Common myeloid progenitor, CD34-positive (primary cell): ENCODE results near the gene TMEM80.

ENCODE experiments used
- CTCF ChIA-PET: fragments of 350-600 bp; sonication (Branson Sonifier 250); formaldehyde crosslinking; loops from one replicate; lab custom pipeline; 2021; ENCODE audit warnings: antibody characterized with exemption; lab: Charles Lee
- POLR2A ChIA-PET: fragments of 350-600 bp; sonication (Branson Sonifier 250); formaldehyde crosslinking; loops from one replicate; lab custom pipeline; 2021; ENCODE audit warnings: antibody characterized with exemption; lab: Charles Lee
- DNase-seq, 3 donors: peaks; one replicate each; pipeline versions ENCODE4 v3.0.0 to v3.0.0-alpha.2; 2013
- H3K27ac ChIP-seq, 2 experiments: 1 replicate in 1 of 2; 2 replicates in 1 of 2; pipeline ENCODE4 v1.7.0; 2013; ENCODE audit warnings: inconsistent platforms in 2 of 2, low read length in 2 of 2, mild to moderate bottlenecking in 2 of 2, low read depth in 1 of 2, moderate library complexity in 1 of 2; ENCODE audit not compliant: severe bottlenecking in 2 of 2, insufficient read depth in 1 of 2, poor library complexity in 1 of 2
- H3K27me3 ChIP-seq, 5 experiments: replicated peaks in 2 of 5; 1 replicate in 3 of 5; 2 replicates in 2 of 5; pipeline versions ENCODE4 v1.6.1 to v1.7.0; 2013; ENCODE audit warnings: low read length in 4 of 5, mild to moderate bottlenecking in 2 of 5, moderate library complexity in 2 of 5, inconsistent platforms in 1 of 5; ENCODE audit not compliant: insufficient read depth in 5 of 5, control insufficient read depth in 4 of 5
- H3K36me3 ChIP-seq, 4 experiments: 1 replicate in 2 of 4; 2 replicates in 2 of 4; pipeline versions ENCODE4 v1.6.1 to v1.7.0; 2013; ENCODE audit warnings: low read length in 3 of 4, control low read depth in 1 of 4, mild to moderate bottlenecking in 1 of 4; ENCODE audit not compliant: control insufficient read depth in 4 of 4, insufficient read depth in 4 of 4
- H3K4me1 ChIP-seq, 4 experiments: 1 replicate in 3 of 4; 2 replicates in 1 of 4; pipeline versions ENCODE4 v1.6.1 to v1.7.1; 2013; ENCODE audit warnings: low read length in 3 of 4, mild to moderate bottlenecking in 3 of 4, control low read depth in 1 of 4, inconsistent platforms in 1 of 4, moderate library complexity in 1 of 4; ENCODE audit not compliant: control insufficient read depth in 4 of 4, insufficient read depth in 4 of 4; ENCODE audit errors: control extremely low read depth in 1 of 4
- H3K4me3 ChIP-seq, 7 experiments: 1 replicate in 4 of 7; 2 replicates in 3 of 7; pipeline versions ENCODE4 v1.5.1 to v1.7.0; 2013; ENCODE audit warnings: mild to moderate bottlenecking in 7 of 7, low read length in 6 of 7, moderate library complexity in 6 of 7, inconsistent platforms in 2 of 7, low read depth in 2 of 7, control low read depth in 1 of 7; ENCODE audit not compliant: insufficient read depth in 4 of 7, control insufficient read depth in 1 of 7; ENCODE audit errors: extremely low read depth in 1 of 7
- H3K9me3 ChIP-seq, 5 experiments: 1 replicate in 4 of 5; 2 replicates in 1 of 5; pipeline versions ENCODE4 v1.6.1 to v1.7.1; 2013; ENCODE audit warnings: low read length in 4 of 5, mild to moderate bottlenecking in 2 of 5, inconsistent platforms in 1 of 5, low read depth in 1 of 5, moderate library complexity in 1 of 5; ENCODE audit not compliant: control insufficient read depth in 4 of 5, insufficient read depth in 2 of 5; ENCODE audit errors: control extremely low read depth in 1 of 5
- WGBS: methylation state at CpG from one replicate; pipeline ENCODE4 v1.1.5; 2013; ENCODE audit not compliant: insufficient coverage; 5-methylcytosine and 5-hydroxymethylcytosine counted together

The TMEM80 gene

DNA sequence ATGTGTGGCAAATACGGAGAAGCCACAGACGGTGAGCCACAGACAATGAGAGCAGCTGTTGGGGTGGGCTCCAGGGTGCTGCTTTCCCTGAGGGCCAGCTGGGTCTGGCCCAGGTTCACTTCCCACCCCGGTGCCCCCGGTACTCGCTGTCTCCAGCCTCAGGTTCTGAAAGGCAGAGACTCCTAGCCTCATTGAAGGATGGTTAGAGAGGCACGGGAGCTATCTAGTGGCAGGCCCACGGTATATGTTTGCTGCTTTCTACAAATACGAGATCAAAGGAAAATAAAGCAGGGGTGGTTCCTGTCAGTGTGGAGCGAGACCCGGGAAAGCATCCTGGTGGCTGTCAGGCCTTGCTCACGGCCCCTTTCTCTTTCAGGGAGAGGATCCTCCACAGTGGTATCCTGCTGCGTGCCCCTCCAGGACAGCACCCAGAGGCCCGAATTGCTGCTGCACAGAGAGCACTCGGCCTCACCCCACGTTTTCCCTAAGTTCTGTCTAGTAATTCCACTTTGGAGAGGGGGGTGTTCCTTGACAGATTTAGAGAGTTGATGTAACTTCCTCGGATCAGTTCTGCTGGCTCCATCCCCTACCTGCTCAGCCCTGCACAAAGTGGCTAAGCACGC is 3.0 kb downstream of the TMEM80 start:
- ChIA-PET POLR2A (no interaction called here), CTCF (interaction anchor here (3.3 kb wide), 1 partner anchor 25 kb away, joined by 28 read pairs; no protein-coding TSS in a partner anchor)
- H3K4me3 ChIP-seq: no peak overlapping the region
- peaks cover 0 to 16% (median 11%) of the 10 kb centered on the region in 4 experiments for H3K36me3 ChIP-seq
- peaks cover 0 to 31% (median 19%) of the 10 kb centered on the region in 4 experiments for H3K4me1 ChIP-seq
- H3K9me3 ChIP-seq: no peaks in the 10 kb centered on the region
- H3K27ac ChIP-seq: no peak overlapping the region
- 92% methylated on average over 14 of the region's 17 CpGs for WGBS
- no peak for DNase-seq
- no peaks in the 10 kb centered on the region for H3K27me3 ChIP-seq

DNA sequence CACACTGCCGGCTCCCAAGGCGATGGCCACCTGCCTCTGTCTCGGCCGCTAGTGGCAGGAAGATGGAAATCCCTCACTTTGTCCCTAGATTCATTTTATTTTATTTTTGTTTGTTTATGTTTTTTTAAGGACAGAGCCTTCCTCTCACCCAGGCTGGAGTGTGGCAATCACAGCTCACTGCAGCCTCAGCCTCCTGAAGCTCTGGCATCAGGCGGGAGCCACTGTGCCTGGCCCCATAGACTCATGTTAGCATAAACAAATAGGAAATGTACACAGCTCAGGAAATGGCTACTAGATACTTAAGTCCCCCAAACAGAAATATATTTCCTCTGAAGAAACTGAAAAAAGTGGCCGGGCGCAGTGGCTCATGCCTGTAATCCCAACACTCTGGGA is 3.5 kb downstream of the TMEM80 start:
- H3K4me3 ChIP-seq: no peak overlapping the region
- H3K27me3 ChIP-seq: no peaks in the 10 kb centered on the region
- CTCF ChIA-PET: interaction anchor here (1.1 kb wide), 1 partner anchor 16 kb away, joined by 3 read pairs; no protein-coding TSS in a partner anchor
- POLR2A ChIA-PET: no interaction called here
- 93% methylated on average over 5 of the region's 7 CpGs for WGBS
- no peak for DNase-seq
- no peak overlapping the region for H3K27ac ChIP-seq
- peaks cover 0 to 26% (median 14%) of the 10 kb centered on the region in 4 experiments for H3K4me1 ChIP-seq
- peaks cover 0 to 16% (median 11%) of the 10 kb centered on the region in 4 experiments for H3K36me3 ChIP-seq
- no peaks in the 10 kb centered on the region for H3K9me3 ChIP-seq

DNA sequence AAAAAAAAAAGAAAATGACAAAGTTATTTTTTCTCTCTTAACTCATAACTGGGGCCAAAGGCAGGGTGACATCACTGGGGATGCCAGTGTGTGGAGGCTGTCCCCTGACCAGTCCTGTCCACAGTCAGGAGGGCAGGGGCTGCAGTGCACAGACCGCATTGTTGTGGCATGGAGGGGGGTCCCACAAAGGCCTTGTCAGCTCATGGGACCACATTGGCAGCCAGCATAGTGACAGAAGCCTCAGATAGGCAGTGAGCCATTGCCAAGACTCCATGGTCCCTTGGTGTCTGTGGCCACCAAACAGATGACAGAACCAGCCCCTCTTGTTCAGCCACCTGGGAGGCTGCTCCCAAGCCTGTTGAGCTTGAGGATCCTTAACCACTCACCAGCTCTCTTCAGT is 4.1 kb downstream of the TMEM80 start:
- Histone ChIP-seq H3K27me3 (peaks cover 0 to under 1% (median 0%) of the 10 kb centered on the region in 5 experiments), H3K27ac (no peak overlapping the region), H3K36me3 (peaks cover 0 to 20% (median 11%) of the 10 kb centered on the region in 4 experiments), H3K4me3 (no peak overlapping the region), H3K9me3 (no peaks in the 10 kb centered on the region), H3K4me1 (peaks cover 0 to 22% (median 9%) of the 10 kb centered on the region in 4 experiments)
- 86% methylated on average over 1 of the region's 1 CpG for WGBS
- no peak for DNase-seq
- ChIA-PET POLR2A (no interaction called here), CTCF (interaction anchor here (0.9 to 1.1 kb wide), 2 partner anchors 17 to 33 kb away, joined by 3 read pairs; no protein-coding TSS in a partner anchor)

DNA sequence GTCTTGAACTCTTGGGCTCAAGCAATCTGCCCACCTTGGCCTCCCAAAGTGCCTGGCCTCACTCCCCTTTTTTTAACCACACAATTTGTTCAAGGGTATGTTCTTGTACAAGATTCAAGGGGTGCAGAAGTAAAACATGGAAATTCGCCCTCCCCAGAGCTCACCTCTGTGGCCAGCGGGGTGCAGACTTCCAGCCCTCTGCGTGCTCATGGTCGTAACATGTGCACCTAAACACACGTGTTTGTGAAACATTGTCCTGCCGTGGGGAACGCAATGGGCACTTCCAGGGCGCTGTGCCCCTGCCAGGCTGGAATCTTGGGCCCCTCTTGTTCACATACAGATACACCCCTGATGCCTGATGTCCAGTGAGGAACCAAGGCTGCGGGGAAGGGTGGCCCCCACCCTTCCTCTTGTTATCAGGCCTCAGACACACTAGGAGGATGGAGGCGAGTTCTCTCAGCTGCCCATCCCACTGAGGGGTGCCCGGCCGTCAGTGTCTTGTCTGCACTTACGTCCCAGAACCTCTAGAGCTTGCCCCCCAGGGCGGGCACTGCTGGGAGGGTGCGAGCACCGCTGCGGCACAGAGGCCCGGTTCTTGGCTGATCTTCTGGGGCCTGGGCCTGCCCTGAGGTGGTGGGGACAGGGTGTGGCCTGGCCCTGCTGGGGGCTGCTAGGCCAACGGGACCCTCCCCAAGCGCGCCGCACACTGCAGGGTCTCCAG is 6.3 kb downstream of the TMEM80 start:
- 95% methylated on average over 13 of the region's 22 CpGs for WGBS
- Histone ChIP-seq H3K4me3 (no peak overlapping the region), H3K27me3 (peaks cover 0 to 22% (median 4%) of the 10 kb centered on the region in 5 experiments), H3K9me3 (no peaks in the 10 kb centered on the region), H3K36me3 (peaks cover 0 to 20% (median 11%) of the 10 kb centered on the region in 4 experiments), H3K4me1 (peaks cover 0 to 22% (median 14%) of the 10 kb centered on the region in 4 experiments), H3K27ac (no peak overlapping the region)
- DNase-seq: no peak
- CTCF ChIA-PET: interaction anchor here (2.1 kb wide), 1 partner anchor 63 kb away, joined by 6 read pairs; no protein-coding TSS in a partner anchor
- POLR2A ChIA-PET: no interaction called here

DNA sequence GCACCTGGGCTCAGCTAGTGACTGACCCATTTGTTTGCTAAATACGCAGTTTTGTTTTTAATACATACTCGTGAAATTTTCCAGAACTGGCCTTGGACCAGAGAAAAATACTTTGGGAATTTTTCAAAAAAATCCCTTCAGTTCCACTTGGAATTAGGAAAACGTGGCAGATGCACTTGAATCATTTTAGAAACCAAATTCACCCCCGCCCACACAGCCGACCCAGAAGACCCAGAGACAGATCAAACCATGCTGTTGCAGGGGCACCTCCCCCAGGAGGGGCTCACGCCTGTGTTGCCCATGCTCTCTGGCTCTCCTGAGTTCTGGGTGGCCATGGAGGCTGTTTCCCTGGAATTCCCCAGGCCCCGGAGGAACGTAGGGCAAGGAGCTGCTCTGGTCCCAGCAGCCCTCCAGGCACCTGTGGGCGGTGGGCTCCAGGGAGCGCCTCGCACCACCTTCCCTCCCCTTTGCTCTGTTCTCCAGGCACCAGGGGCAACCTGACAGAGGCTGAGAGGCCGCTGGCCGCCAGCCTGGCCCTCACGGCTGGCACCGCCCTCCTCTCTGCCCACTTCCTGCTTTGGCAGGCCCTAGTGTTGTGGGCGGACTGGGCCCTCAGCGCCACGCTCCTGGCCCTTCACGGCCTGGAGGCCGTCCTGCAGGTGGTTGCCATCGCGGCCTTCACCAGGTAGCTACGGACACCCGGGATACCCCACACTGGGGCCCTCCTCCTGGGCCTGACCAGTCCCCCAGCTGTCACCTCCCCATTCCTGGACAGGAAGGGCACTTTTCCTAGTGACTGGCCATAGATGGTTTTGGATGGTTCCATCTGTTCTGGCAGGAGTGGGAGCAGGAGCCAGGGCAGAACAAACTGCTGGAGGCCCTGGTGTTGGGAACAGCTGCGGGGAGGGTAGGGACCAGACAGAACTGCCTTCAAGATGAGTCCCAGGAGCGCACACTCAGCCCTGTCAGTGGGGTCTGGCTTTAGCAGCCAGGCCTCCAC is 7.1 kb downstream of the TMEM80 start:
- POLR2A ChIA-PET: no interaction called here
- peaks cover 0 to 14% (median 14%) of the 10 kb centered on the region in 4 experiments for H3K4me1 ChIP-seq
- WGBS: 79% methylated on average over 17 of the region's 26 CpGs
- H3K4me3 ChIP-seq: no peak overlapping the region
- H3K36me3 ChIP-seq: peaks cover 0 to 20% (median 9%) of the 10 kb centered on the region in 4 experiments
- peak in 2 of 3 donors; percentile 29 to 40 for DNase-seq
- no peaks in the 10 kb centered on the region for H3K9me3 ChIP-seq
- peaks cover 0 to 31% (median 4%) of the 10 kb centered on the region in 5 experiments for H3K27me3 ChIP-seq
- no peak overlapping the region for H3K27ac ChIP-seq
- CTCF ChIA-PET: interaction anchor here (1.7 to 2.2 kb wide), 3 partner anchors 17 to 62 kb away, joined by 6 to 11 read pairs (median 7); no protein-coding TSS in a partner anchor

DNA sequence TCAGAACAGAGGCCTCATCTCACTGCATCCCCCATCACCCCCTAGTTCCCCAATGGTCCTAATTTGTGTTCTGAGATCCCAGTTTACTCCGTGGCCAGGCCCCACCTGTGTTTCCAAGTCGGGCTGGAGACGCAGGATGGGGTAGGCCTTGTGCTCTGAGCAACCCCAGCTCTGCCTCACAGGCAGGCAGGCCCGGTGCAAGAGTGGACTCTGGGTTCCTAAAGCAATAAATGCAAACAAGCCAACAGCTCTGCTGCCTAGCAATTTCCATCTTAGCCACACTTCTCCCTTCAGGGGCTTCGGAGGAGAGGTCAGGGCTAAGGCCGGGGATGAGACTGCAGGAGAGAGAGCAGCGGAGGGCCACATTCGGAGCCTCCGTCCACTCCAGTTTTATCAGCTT is 7.9 kb downstream of the TMEM80 start:
- H3K36me3 ChIP-seq: peaks cover 0 to 20% (median 6%) of the 10 kb centered on the region in 4 experiments
- H3K4me3 ChIP-seq: no peak overlapping the region
- peaks cover 0 to 14% (median 11%) of the 10 kb centered on the region in 4 experiments for H3K4me1 ChIP-seq
- H3K27me3 ChIP-seq: peaks cover 0 to 37% (median 6%) of the 10 kb centered on the region in 5 experiments
- H3K9me3 ChIP-seq: no peaks in the 10 kb centered on the region
- no peak for DNase-seq
- CTCF ChIA-PET: interaction anchor here (0.5 to 2.2 kb wide), 4 partner anchors 16 to 123 kb away, joined by 4 to 11 read pairs (median 6); no protein-coding TSS in a partner anchor
- H3K27ac ChIP-seq: no peak overlapping the region
- 93% methylated on average over 6 of the region's 9 CpGs for WGBS
- POLR2A ChIA-PET: no interaction called here
